PFSK-1 (cell line): ENCODE data around the gene DCC.

ENCODE experiments used
- FOXP2 ChIP-seq: optimal IDR thresholded peaks from 2 replicates; pipeline ENCODE3; 2011; ENCODE audit warnings: borderline replicate concordance, control low read depth, inconsistent platforms; ENCODE audit not compliant: insufficient read depth; ENCODE audit errors: extremely low read length, extremely low read depth
- POLR2AphosphoS5 ChIP-seq: IDR thresholded peaks from 2 replicates; pipeline ENCODE4 v1.6.1; 2012; ENCODE audit warnings: low read depth, mild to moderate bottlenecking, control low read depth, low read length, moderate library complexity
- SIN3A ChIP-seq: IDR thresholded peaks from 2 replicates; pipeline ENCODE4 v1.6.1; 2012; ENCODE audit warnings: mild to moderate bottlenecking, low read length, moderate library complexity, borderline replicate concordance; ENCODE audit not compliant: insufficient read depth
- TAF1 ChIP-seq: IDR thresholded peaks from 2 replicates; pipeline ENCODE4 v1.6.1; 2012; ENCODE audit warnings: low read length, control low read depth, borderline replicate concordance; ENCODE audit not compliant: insufficient read depth
- TF ChIP-seq, protein P1 (sequence below), 2 experiments: IDR thresholded peaks; 2 replicates each; pipeline versions ENCODE4 v1.6.1 to v1.8.0; 2011 to 2012; ENCODE audit warnings: low read depth in 2 of 2, low read length in 2 of 2, control low read depth in 1 of 2, inconsistent platforms in 1 of 2, mild to moderate bottlenecking in 1 of 2, moderate library complexity in 1 of 2; ENCODE audit not compliant: insufficient read depth in 1 of 2

DCC gene

DNA sequence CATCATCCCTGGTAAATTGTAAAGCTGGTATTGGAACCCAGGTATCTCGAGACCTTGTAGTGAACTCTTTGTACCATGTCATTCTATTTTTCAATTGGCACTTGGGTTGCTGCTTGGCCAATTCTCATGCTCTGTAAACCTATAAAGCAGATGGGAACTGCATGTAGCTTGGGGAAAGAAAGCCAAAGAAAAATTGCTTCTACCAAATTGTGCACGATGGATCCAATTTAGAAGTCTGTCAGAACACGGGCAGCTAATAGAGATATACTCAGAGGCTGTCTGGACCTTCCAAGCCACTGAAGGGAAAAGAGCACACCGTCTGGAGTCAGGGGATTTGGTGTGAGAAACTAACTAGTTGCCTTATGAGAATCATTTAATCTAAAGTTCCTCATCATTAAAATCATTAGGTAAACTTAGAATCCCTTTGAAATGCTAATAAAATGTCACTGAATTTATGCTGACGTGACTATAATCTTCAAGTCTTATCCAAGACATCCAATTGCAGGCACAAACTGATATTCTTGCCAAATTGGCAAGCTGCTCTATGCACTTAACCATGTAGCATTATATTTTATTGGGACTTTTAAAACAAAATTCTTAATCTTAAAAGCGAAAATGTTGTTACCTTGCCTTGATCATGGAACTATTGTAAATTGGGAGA lies 206.8 kb downstream of the DCC start:
- TF ChIP-seq FOXP2 (no peak), SIN3A (no peak), POLR2AphosphoS5 (no peak), TAF1 (no peak)
- TF ChIP-seq, protein P1, sequence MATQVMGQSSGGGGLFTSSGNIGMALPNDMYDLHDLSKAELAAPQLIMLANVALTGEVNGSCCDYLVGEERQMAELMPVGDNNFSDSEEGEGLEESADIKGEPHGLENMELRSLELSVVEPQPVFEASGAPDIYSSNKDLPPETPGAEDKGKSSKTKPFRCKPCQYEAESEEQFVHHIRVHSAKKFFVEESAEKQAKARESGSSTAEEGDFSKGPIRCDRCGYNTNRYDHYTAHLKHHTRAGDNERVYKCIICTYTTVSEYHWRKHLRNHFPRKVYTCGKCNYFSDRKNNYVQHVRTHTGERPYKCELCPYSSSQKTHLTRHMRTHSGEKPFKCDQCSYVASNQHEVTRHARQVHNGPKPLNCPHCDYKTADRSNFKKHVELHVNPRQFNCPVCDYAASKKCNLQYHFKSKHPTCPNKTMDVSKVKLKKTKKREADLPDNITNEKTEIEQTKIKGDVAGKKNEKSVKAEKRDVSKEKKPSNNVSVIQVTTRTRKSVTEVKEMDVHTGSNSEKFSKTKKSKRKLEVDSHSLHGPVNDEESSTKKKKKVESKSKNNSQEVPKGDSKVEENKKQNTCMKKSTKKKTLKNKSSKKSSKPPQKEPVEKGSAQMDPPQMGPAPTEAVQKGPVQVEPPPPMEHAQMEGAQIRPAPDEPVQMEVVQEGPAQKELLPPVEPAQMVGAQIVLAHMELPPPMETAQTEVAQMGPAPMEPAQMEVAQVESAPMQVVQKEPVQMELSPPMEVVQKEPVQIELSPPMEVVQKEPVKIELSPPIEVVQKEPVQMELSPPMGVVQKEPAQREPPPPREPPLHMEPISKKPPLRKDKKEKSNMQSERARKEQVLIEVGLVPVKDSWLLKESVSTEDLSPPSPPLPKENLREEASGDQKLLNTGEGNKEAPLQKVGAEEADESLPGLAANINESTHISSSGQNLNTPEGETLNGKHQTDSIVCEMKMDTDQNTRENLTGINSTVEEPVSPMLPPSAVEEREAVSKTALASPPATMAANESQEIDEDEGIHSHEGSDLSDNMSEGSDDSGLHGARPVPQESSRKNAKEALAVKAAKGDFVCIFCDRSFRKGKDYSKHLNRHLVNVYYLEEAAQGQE (IDR thresholded peaks at IDR 0.05; ENCODE audit: insufficient read depth in 1 of 2, low read depth in 2 of 2, low read length in 2 of 2): no peak

DNA sequence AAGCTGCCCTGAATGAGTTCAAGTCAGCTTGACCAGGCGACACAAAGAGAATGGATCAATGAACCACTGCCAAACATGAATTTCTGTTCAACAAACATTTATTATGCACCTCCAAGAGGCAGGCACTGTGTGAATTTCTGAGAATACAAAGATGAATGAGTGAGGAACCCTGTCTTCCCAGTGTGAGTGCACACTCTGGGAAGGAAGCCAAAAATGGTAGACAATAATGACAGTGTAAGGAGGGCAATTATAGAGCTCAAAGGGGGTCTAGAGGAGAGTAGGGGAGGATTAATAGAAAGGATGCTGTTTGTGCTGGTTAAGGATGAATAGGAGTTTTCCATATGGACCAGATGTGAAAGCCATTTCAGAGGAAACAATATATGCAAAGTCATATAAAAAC lies 213.4 kb downstream of the DCC start:
- no peak for TF ChIP-seq FOXP2
- no peak for TF ChIP-seq POLR2AphosphoS5
- no peak for TF ChIP-seq SIN3A
- no peak for TF ChIP-seq TAF1
- TF ChIP-seq, protein P1 (IDR thresholded peaks at IDR 0.05; ENCODE audit: insufficient read depth in 1 of 2, low read depth in 2 of 2, low read length in 2 of 2): no peak

DNA sequence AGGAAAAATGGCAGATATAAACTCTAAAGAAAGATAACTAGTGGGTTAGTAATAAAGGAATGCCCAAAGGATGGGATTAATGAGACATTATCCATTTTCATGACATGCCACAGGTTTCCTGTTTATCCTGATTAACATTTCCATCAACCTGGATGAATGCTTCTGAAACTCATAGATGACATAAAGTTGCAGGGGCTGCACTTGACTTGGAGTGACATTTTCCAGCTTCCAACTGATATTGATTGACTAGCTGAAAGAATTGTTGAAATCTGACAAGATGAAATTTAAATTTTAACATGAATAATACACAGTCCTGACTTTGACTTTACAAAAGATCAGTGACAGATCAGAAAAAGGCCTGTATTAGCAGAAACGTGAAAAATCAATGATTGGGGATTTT lies 214.2 kb downstream of the DCC start:
- TF ChIP-seq POLR2AphosphoS5 (no peak), SIN3A (no peak), TAF1 (no peak), FOXP2 (no peak)
- TF ChIP-seq, protein P1 (IDR thresholded peaks at IDR 0.05; ENCODE audit: insufficient read depth in 1 of 2, low read depth in 2 of 2, low read length in 2 of 2): no peak

DNA sequence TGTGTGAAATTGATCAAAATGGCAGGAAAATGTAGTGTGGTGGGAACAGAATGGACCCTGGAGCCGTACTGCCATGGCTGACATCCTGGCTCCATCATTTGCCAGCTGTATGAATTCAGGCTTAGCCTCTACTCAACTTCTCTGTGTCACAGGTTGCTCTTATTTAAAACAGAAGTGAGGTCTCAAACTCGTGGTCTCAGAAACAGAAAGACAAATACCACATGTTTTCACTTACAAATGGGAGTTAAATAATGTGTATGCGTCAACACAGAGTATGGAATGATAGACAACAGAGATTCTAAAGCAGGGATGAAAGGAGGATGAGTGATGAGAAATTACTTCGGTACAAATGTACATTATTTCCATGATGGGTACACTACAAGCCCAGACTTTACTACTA lies 227.4 kb downstream of the DCC start:
- TF ChIP-seq TAF1 (no peak), POLR2AphosphoS5 (no peak), FOXP2 (no peak), SIN3A (no peak)
- TF ChIP-seq, protein P1 (IDR thresholded peaks at IDR 0.05; ENCODE audit: insufficient read depth in 1 of 2, low read depth in 2 of 2, low read length in 2 of 2): no peak

DNA sequence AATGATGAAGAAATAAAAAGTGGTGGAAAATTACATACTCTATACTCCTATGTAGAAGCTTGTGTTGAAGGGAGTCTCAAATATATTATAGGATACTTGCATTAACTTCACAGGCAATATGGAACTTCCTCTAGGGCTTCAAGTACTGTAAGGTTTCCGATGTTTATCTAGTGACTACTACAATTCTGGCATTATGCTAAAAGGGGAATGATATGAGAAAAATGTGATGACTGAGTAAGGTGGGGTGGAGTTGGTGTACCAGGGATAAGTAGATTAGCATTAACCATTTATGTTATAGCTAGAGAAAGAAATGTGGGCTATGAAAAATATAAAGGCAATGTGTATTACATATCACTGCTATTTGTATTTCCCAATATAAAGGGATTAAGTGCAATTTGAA lies 229.5 kb downstream of the DCC start:
- no peak for TF ChIP-seq POLR2AphosphoS5
- TF ChIP-seq SIN3A: no peak
- TF ChIP-seq FOXP2: no peak
- TF ChIP-seq TAF1: no peak
- TF ChIP-seq, protein P1 (IDR thresholded peaks at IDR 0.05; ENCODE audit: insufficient read depth in 1 of 2, low read depth in 2 of 2, low read length in 2 of 2): no peak
